ENCODE measurements around the gene SLC15A3.

Gene SLC15A3

GRCh38 chr11:60927061-60927592, 24.8 kb downstream of the SLC15A3 start:
- no peak for DNase-seq

DNA sequence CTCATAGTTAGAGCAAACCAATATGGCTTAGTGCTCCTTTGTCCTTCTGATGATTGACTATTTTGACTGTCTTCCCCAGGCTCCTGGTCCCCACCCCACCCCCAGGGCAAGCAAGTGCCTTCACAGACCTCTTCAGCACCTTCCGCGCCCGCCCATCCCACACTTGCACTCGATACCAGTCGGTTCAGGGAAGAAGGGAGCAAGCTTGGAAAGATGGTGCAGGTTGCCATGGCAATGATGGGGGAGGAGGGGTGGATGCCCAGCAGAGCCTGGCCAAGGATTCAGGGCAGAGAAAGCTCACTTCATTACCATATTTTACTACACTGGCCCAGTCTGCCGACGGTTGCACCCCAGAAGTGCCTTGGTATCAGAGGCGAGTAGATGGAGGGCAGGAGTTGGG, 25.5 kb downstream of the SLC15A3 start:
- no peak for DNase-seq

- DNase-seq = no peak
These were observed 26.1 kb downstream of the SLC15A3 start for GRCh38 chr11:60925868-60926267.

GRCh38 chr11:60924906-60925853, 26.8 kb downstream of the SLC15A3 start:
- DNase-seq = no peak

GRCh38 chr11:60924110-60924905, 27.7 kb downstream of the SLC15A3 start, which contains the start of gene TMEM132A:
TMEM132A (plus strand) TSS chr11:60924460; CDS start chr11:60924634, 174 bp downstream.
- DNase-seq = no peak

- no peak for DNase-seq
These were observed 28.2 kb downstream of the SLC15A3 start for GRCh38 chr11:60923800-60924109.

- no peak for DNase-seq
These were observed 28.6 kb downstream of the SLC15A3 start for GRCh38 chr11:60923326-60923725.

DNA sequence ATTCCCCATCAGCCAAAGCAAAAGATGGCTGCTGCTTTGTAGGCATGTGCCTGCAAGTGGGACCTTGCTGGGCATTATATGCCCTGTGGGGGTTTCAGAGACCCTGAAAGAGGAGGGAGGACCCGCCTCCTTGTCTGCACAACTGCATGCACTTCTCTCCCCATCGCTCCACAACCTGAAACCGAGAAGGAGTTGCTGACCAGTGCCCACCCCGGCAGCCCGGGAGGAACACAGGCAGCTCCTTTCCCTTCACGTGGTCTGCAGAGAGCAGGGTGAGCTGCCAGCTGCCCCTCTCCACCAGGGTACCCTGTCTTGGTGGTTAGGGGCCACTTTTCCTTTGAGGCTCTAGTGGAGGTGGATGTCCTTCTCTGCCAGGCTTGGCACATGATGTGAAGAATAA, 29.1 kb downstream of the SLC15A3 start:
- no peak for DNase-seq

- no peak for DNase-seq
These were observed 30.1 kb downstream of the SLC15A3 start for GRCh38 chr11:60921777-60922335.

DNA sequence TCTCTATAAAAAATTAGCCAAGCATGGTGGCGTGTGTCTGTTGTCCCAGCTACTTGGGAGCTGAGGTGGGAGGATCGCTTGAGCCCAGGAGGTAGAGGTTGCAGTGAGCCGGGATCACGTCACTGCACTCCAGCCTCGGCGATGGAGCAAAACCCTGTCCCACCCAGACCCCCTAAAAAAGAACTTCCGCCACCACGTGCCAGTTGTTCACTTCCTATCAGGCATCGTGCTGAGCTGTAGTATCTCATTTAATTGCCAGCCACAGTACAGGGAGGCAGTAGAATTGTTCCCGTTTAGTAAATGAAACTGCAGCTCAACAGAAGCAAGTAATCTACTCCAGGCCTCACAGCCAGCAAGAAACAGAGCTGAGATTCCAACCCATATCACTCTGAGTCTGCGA, 30.7 kb downstream of the SLC15A3 start:
- no peak for DNase-seq

DNA sequence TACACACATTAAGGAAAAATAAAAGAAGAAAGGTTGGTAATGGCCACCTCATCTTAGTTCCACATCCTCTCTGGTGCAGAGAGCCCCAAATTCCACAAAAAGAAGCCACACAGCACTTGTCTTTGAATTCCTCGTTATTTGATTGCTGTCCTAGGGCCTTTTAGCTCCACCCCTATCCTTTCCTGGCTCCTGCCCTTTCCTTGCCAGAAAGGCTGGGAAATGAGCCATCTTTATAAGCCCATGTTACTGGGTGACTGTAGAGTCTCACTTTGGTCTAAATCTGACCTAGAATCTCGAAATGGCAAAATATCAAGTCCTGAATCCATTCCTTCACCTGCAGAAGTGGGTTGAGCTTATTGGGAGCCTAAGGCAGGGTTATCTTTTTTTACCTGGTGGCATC, 32.0 kb downstream of the SLC15A3 start:
- DNase-seq = no peak

GRCh38 chr11:60919320-60919719, 32.7 kb downstream of the SLC15A3 start:
- DNase-seq = no peak

- DNase-seq = no peak
These were observed 33.1 kb downstream of the SLC15A3 start for GRCh38 chr11:60918939-60919265.

GRCh38 chr11:60918251-60918938, 33.6 kb downstream of the SLC15A3 start:
- DNase-seq = no peak

- DNase-seq = no peak
These were observed 34.7 kb downstream of the SLC15A3 start for GRCh38 chr11:60917267-60917666.

- DNase-seq = no peak
These were observed 35.2 kb downstream of the SLC15A3 start for GRCh38 chr11:60916669-60917206.

DNA sequence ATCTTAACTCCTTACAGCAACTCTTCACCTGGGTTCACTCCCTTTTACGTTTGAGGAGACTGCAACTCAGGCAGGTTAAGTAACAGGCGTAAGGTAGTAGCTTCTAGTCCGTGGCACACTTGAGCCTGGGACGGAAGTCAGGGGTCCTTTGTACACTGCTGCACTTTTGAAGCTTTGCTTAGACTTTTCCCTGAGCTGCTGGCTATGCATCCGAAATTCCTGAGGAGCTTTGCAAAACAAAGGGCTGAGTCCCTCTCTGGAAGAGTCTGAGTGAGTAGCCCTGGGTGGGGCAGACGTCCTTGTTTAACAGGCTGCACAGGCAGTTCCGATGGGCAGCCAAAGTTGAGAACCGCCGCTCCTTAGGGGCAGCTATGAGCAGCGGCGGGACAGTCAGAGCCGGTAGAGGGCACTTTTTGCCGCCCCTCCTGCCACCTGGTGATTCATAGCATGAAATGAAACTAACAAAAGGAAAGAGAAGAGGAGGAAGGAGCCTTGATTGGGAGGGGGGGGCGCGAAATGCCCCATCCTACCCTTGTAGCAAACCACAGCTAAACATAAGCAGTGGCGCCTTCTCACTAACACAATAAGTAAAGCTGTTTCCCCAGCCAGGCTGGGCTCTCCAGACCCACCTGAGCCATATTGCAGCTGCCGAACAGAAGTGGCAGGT, 36.6 kb downstream of the SLC15A3 start:
- DNase-seq = peak; percentile 32

GRCh38 chr11:60914633-60915247, 37.2 kb downstream of the SLC15A3 start:
- DNase-seq = peak; percentile 31

DNA sequence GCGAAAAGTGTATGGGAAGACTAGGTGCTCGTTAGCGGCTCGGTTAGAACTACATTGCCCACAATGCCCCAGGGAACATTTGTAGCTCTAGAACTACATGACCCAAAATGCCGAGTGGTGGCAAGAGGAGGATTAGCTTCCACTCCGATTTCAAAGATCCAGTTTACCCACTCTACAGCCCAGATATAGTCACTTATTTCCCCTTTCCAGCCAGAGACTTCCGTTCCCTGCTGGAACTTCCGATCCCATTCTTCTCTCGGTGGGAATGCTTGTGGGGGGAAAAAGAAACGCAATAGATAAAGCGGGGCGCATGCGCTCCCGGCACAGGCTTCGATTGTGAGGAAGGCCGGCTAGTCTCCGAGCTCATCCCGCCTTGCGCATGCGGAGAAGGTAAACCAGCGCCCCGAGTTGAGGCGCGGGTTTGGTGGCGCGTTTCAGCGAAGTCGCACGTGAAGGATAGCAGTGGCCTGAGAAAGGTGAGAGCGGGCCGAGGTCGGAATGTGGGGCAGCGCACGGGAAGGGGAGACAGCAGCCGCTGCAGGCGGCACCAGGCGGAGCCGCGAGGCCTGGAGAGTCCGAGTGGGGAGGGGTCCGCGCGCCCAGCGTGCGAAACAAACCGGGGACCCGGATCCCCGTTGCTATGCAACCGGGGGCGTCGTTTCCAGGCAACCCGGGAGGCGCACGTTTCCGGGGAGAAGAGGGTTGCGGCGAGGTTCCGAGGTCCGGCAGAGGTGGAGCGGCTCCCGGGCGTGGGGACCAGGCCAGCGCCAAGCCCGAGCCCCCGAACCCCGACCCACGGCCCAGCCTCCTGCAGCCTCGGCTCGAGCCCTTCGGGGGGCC, 38.0 kb downstream of the SLC15A3 start, which contains the start of gene TMEM109:
Gene TMEM109 (plus strand): TSS at position 366 of the 840 bp plus-strand sequence. CDS start 5,536 bp downstream, outside the sequence.
- DNase-seq = peak; percentile 83

DNA sequence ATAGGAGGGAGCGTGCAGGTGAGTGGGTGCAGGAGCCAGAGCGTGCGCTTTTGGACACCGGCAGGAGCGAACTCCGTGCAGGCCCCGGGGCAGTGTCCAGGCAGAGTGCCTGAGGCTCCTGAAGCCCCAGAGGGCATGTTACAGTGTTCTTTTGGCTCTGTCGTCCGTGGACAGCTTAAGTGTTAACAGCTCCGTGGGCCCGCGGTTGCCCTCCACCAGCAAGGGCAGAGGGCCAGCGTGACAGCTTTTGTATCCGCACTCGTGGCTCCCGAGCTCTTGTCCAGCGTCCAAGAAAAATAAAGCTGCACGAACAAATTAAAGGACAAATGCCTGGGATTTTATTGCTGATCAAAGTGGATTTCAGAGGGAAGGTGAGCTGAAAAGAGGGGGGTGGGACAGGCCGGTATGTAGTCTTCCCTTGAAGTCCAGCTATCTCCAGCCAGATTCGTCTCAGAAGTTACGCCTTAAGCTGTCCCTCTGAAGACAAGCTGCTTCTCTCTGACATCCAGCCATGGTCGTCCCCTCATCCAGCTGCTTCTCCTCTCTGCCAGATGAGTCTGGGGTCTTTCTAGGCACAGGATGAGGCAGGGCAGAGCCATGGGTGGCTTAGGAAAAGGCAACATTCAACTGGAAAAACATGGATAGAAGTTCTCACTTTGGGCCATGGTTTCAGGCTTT, 39.0 kb downstream of the SLC15A3 start:
- DNase-seq = no peak

Data from effector CD8-positive, alpha-beta T cell (primary cell).